Measurements from ENCODE around the gene BPI. TPM values are rescaled to one million over a fixed set of nuclear protein-coding genes. Genes with fewer than 3 reads are reported as not detected.

BPI gene
- polyA plus RNA-seq, 1 donor (not counting 4 experiments of a cell fraction or from before 2014, with no cell fraction given), result not detected

- Histone ChIP-seq H3K36me3 (ENCODE audit: control insufficient read depth in 2 of 2, extremely low read depth in 1 of 2, insufficient read depth in 2 of 2, low read length in 2 of 2) (no peaks in the 10 kb centered on the region), H3K4me3 (ENCODE audit: control insufficient read depth in 2 of 3, extremely low read depth in 1 of 3, insufficient read depth in 2 of 3, low read depth in 1 of 3, low read length in 3 of 3) (no peak overlapping the region), H2AFZ (ENCODE audit: control insufficient read depth, low read length) (no peak overlapping the region), H3K27ac (ENCODE audit: control insufficient read depth, insufficient read depth, low read length) (no peak overlapping the region), H4K20me1 (ENCODE audit: control insufficient read depth, extremely low read depth, insufficient read depth, low read length) (no peaks in the 10 kb centered on the region), H3K9me1 (ENCODE audit: control insufficient read depth, extremely low read depth, insufficient read depth, low read length) (no peaks in the 10 kb centered on the region), H3K9ac (ENCODE audit: control insufficient read depth, extremely low read depth, insufficient read depth, low read length) (no peak overlapping the region), H3K4me1 (ENCODE audit: control insufficient read depth, extremely low read depth, insufficient read depth, low read length) (peaks cover 9% of the 10 kb centered on the region), H3K79me2 (ENCODE audit: control insufficient read depth, insufficient read depth, low read length) (no peaks in the 10 kb centered on the region), H3K9me3 (ENCODE audit: control insufficient read depth, low read depth, low read length) (no peaks in the 10 kb centered on the region), H3K4me2 (ENCODE audit: control insufficient read depth, extremely low read depth, insufficient read depth, low read depth, low read length) (no peak overlapping the region), H3K27me3 (ENCODE audit: control insufficient read depth, extremely low read depth, insufficient read depth, low read length) (no peaks in the 10 kb centered on the region)
- FAIRE-seq (no peak), DNase-seq (ENCODE audit: low read depth, low spot score) (no peak)
- dilution Hi-C loops (cut with MboI; ENCODE audit: extremely low pct_ligation_motif_present, low sequenced_read_pairs), result no loop called here
- no peak for TF ChIP-seq EZH2 (IDR thresholded peaks at IDR 0.05; ENCODE audit: low read length)
Measured at GRCh38 chr20:38267296-38267695, 36.7 kb upstream of the BPI start.

GRCh38 chr20:38267901-38268514 lies 35.9 kb upstream of the BPI start:
- H3K27me3 ChIP-seq (ENCODE audit: control insufficient read depth, extremely low read depth, insufficient read depth, low read length), result no peaks in the 10 kb centered on the region
- H3K9me3 ChIP-seq (ENCODE audit: control insufficient read depth, low read depth, low read length), result no peaks in the 10 kb centered on the region
- no peaks in the 10 kb centered on the region for H3K79me2 ChIP-seq (ENCODE audit: control insufficient read depth, insufficient read depth, low read length)
- no peak overlapping the region for H3K9ac ChIP-seq (ENCODE audit: control insufficient read depth, extremely low read depth, insufficient read depth, low read length)
- FAIRE-seq (no peak), DNase-seq (ENCODE audit: low read depth, low spot score) (no peak)
- no peaks in the 10 kb centered on the region for H3K36me3 ChIP-seq (ENCODE audit: control insufficient read depth in 2 of 2, extremely low read depth in 1 of 2, insufficient read depth in 2 of 2, low read length in 2 of 2)
- peaks cover 12% of the 10 kb centered on the region for H3K4me1 ChIP-seq (ENCODE audit: control insufficient read depth, extremely low read depth, insufficient read depth, low read length)
- no peak overlapping the region for H3K27ac ChIP-seq (ENCODE audit: control insufficient read depth, insufficient read depth, low read length)
- no peak for TF ChIP-seq EZH2 (IDR thresholded peaks at IDR 0.05; ENCODE audit: low read length)
- TF ChIP-seq CTCF (optimal IDR thresholded peaks at IDR 0.05 in 1 of 3, IDR thresholded peaks at IDR 0.05 in 1 of 3, conservative IDR thresholded peaks at IDR 0.05 in 1 of 3; ENCODE audit: extremely low read depth in 1 of 3, insufficient read depth in 2 of 3, low read length in 3 of 3), result no peak
- no peak overlapping the region for H3K4me3 ChIP-seq (ENCODE audit: control insufficient read depth in 2 of 3, extremely low read depth in 1 of 3, insufficient read depth in 2 of 3, low read depth in 1 of 3, low read length in 3 of 3)
- no peak overlapping the region for H2AFZ ChIP-seq (ENCODE audit: control insufficient read depth, low read length)
- dilution Hi-C loops (cut with MboI; ENCODE audit: extremely low pct_ligation_motif_present, low sequenced_read_pairs), result no loop called here
- H3K9me1 ChIP-seq (ENCODE audit: control insufficient read depth, extremely low read depth, insufficient read depth, low read length), result no peaks in the 10 kb centered on the region
- no peaks in the 10 kb centered on the region for H4K20me1 ChIP-seq (ENCODE audit: control insufficient read depth, extremely low read depth, insufficient read depth, low read length)
- no peak overlapping the region for H3K4me2 ChIP-seq (ENCODE audit: control insufficient read depth, extremely low read depth, insufficient read depth, low read depth, low read length)

GRCh38 chr20:38269040-38269439 lies 34.9 kb upstream of the BPI start:
- DNase-seq (ENCODE audit: low read depth, low spot score) (no peak), FAIRE-seq (no peak)
- H3K4me1 ChIP-seq (ENCODE audit: control insufficient read depth, extremely low read depth, insufficient read depth, low read length), result peaks cover 12% of the 10 kb centered on the region
- TF ChIP-seq EZH2 (IDR thresholded peaks at IDR 0.05; ENCODE audit: low read length) (no peak), CTCF (optimal IDR thresholded peaks at IDR 0.05 in 1 of 3, IDR thresholded peaks at IDR 0.05 in 1 of 3, conservative IDR thresholded peaks at IDR 0.05 in 1 of 3; ENCODE audit: extremely low read depth in 1 of 3, insufficient read depth in 2 of 3, low read length in 3 of 3) (no peak)
- no peaks in the 10 kb centered on the region for H3K9me3 ChIP-seq (ENCODE audit: control insufficient read depth, low read depth, low read length)
- no peaks in the 10 kb centered on the region for H3K36me3 ChIP-seq (ENCODE audit: control insufficient read depth in 2 of 2, extremely low read depth in 1 of 2, insufficient read depth in 2 of 2, low read length in 2 of 2)
- H3K79me2 ChIP-seq (ENCODE audit: control insufficient read depth, insufficient read depth, low read length), result no peaks in the 10 kb centered on the region
- no peak overlapping the region for H3K4me2 ChIP-seq (ENCODE audit: control insufficient read depth, extremely low read depth, insufficient read depth, low read depth, low read length)
- H3K4me3 ChIP-seq (ENCODE audit: control insufficient read depth in 2 of 3, extremely low read depth in 1 of 3, insufficient read depth in 2 of 3, low read depth in 1 of 3, low read length in 3 of 3), result no peak overlapping the region
- H4K20me1 ChIP-seq (ENCODE audit: control insufficient read depth, extremely low read depth, insufficient read depth, low read length), result no peaks in the 10 kb centered on the region
- H3K27me3 ChIP-seq (ENCODE audit: control insufficient read depth, extremely low read depth, insufficient read depth, low read length), result no peaks in the 10 kb centered on the region
- H3K27ac ChIP-seq (ENCODE audit: control insufficient read depth, insufficient read depth, low read length), result no peak overlapping the region
- dilution Hi-C loops (cut with MboI; ENCODE audit: extremely low pct_ligation_motif_present, low sequenced_read_pairs), result no loop called here
- no peaks in the 10 kb centered on the region for H3K9me1 ChIP-seq (ENCODE audit: control insufficient read depth, extremely low read depth, insufficient read depth, low read length)
- no peak overlapping the region for H3K9ac ChIP-seq (ENCODE audit: control insufficient read depth, extremely low read depth, insufficient read depth, low read length)
- no peak overlapping the region for H2AFZ ChIP-seq (ENCODE audit: control insufficient read depth, low read length)

Data from keratinocyte (primary cell).